Liver (tissue), 9 donors: ENCODE data around the gene GIPC2. TPM values are rescaled to one million over a fixed set of nuclear protein-coding genes. Genes with fewer than 3 reads are reported as not detected.

Experiments
- DNase-seq: peaks from one replicate; pipeline ENCODE4 v3.0.0-alpha.2; 2017; ENCODE audit warnings: low spot score
- H3K27ac ChIP-seq, 2 donors: one replicate each; pipeline ENCODE4 v1.7.0; 2013; ENCODE audit warnings: inconsistent platforms in 2 of 2, low read length in 2 of 2, control low read depth in 1 of 2, low read depth in 1 of 2, mild to moderate bottlenecking in 1 of 2
- H3K27me3 ChIP-seq, 4 donors: one replicate each; pipeline versions ENCODE4 v1.6.1 to v1.7.0; 2013; ENCODE audit warnings: low read length in 3 of 4, inconsistent platforms in 1 of 4, mild to moderate bottlenecking in 1 of 4, moderate library complexity in 1 of 4; ENCODE audit not compliant: control insufficient read depth in 4 of 4, insufficient read depth in 4 of 4
- H3K36me3 ChIP-seq, 4 donors: one replicate each; pipeline versions ENCODE4 v1.6.1 to v1.7.0; 2013; ENCODE audit warnings: low read length in 3 of 4, mild to moderate bottlenecking in 3 of 4, low read depth in 1 of 4, moderate library complexity in 1 of 4; ENCODE audit not compliant: control insufficient read depth in 4 of 4, insufficient read depth in 3 of 4
- H3K4me1 ChIP-seq, 4 donors: one replicate each; pipeline versions ENCODE4 v1.6.1 to v1.7.0; 2013; ENCODE audit warnings: low read length in 3 of 4, mild to moderate bottlenecking in 3 of 4, moderate library complexity in 1 of 4; ENCODE audit not compliant: control insufficient read depth in 4 of 4, insufficient read depth in 4 of 4
- H3K4me3 ChIP-seq, 3 donors: one replicate each; pipeline versions ENCODE4 v1.6.1 to v1.7.0; 2013; ENCODE audit warnings: low read length in 3 of 3, control low read depth in 1 of 3, low read depth in 1 of 3, mild to moderate bottlenecking in 1 of 3
- H3K9ac ChIP-seq, 2 donors: one replicate each; pipeline ENCODE4 v1.7.0; 2013; ENCODE audit warnings: low read length in 2 of 2, mild to moderate bottlenecking in 2 of 2, moderate library complexity in 2 of 2, control low read depth in 1 of 2, low read depth in 1 of 2
- H3K9me3 ChIP-seq, 4 donors: one replicate each; pipeline versions ENCODE4 v1.6.1 to v1.7.0; 2013; ENCODE audit warnings: low read length in 3 of 4; ENCODE audit not compliant: control insufficient read depth in 4 of 4
- CTCF ChIP-seq: fragments of 150-350 bp; IDR thresholded peaks from 2 replicates; pipeline ENCODE4 v1.5.1; 2017; ENCODE audit warnings: improper control_type of control experiment, low read depth, low read length; ENCODE audit not compliant: missing input control
- EGR1 ChIP-seq, 2 donors: IDR thresholded peaks; 2 replicates each; pipeline ENCODE4 v1.6.1; 2016 to 2018; ENCODE audit warnings: antibody characterized with exemption in 2 of 2, low read depth in 2 of 2
- FOXA1 ChIP-seq: IDR thresholded peaks from 2 replicates; pipeline ENCODE4 v1.6.1; 2016; ENCODE audit warnings: antibody characterized with exemption
- GABPA ChIP-seq, 2 donors: IDR thresholded peaks in 1 of 2; conservative IDR thresholded peaks in 1 of 2; 2 replicates each; pipeline ENCODE4 v1.6.1; 2016; ENCODE audit warnings: antibody characterized with exemption in 2 of 2, mild to moderate bottlenecking in 1 of 2, moderate library complexity in 1 of 2
- HNF4G ChIP-seq: IDR thresholded peaks from 2 replicates; pipeline ENCODE4 v1.6.1; 2016; ENCODE audit warnings: antibody characterized with exemption
- JUND ChIP-seq, 2 donors: IDR thresholded peaks; 2 replicates each; pipeline ENCODE4 v1.6.1; 2016; ENCODE audit warnings: antibody characterized with exemption in 2 of 2
- REST ChIP-seq: IDR thresholded peaks from 2 replicates; pipeline ENCODE4 v1.6.1; 2016; ENCODE audit warnings: antibody characterized with exemption, mild to moderate bottlenecking
- RXRA ChIP-seq, 2 donors: IDR thresholded peaks; 2 replicates each; pipeline ENCODE4 v1.6.1; 2017 to 2018; ENCODE audit warnings: antibody characterized with exemption in 2 of 2, mild to moderate bottlenecking in 1 of 2
- SP1 ChIP-seq: IDR thresholded peaks from 2 replicates; pipeline ENCODE4 v1.6.1; 2018; ENCODE audit warnings: antibody characterized with exemption, mild to moderate bottlenecking
- TAF1 ChIP-seq: conservative IDR thresholded peaks from 2 replicates; pipeline ENCODE4 v1.6.1; 2016; ENCODE audit warnings: antibody characterized with exemption, mild to moderate bottlenecking
- YY1 ChIP-seq: IDR thresholded peaks from 2 replicates; pipeline ENCODE4 v1.6.1; 2016; ENCODE audit warnings: antibody characterized with exemption, mild to moderate bottlenecking
- ZBTB33 ChIP-seq: IDR thresholded peaks from 2 replicates; pipeline ENCODE4 v1.6.1; 2016; ENCODE audit warnings: antibody characterized with exemption
- WGBS: extraction: QIAGEN DNeasy Blood & Tissue Kit; methylation state at CpG from one replicate; pipeline ENCODE4 v1.1.7; 2013; 5-methylcytosine and 5-hydroxymethylcytosine counted together
- polyA plus RNA-seq, 2 donors: library from polyadenylated mRNA; stranded (reverse) in 1 of 2; unstranded in 1 of 2; fragments of 200-250 nt in 1 of 2; fragments of >200 nt in 1 of 2; fragmentation: Nextera tagmentation in 1 of 2; extraction: Ambion mirVana in 1 of 2; gene quantifications; one replicate each; pipeline versions ENCODE4 v1.2.1 to v1.2.3, GENCODE V29; 2013 to 2015
- total RNA-seq, 2 donors: library from RNA; depleted of rRNA; stranded (reverse); fragments of >200 nt; gene quantifications; one replicate each; pipeline ENCODE4 v1.2.3, GENCODE V29; 2014
- donor health status: healthy.
- donor health status: healthy.
- donor health status: healthy.
- donor health status: healthy.
- donor health status: healthy.

GIPC2 gene
- total and polyA plus RNA-seq, 4 donors: 3.7 to 10.9 (median 6.4) TPM

- H3K36me3 ChIP-seq: no peaks in the 10 kb centered on the region
- DNase-seq: no peak
- H3K4me3 ChIP-seq: no peak overlapping the region
- no peak overlapping the region for H3K9ac ChIP-seq
- no peak overlapping the region for H3K27ac ChIP-seq
- TF ChIP-seq EGR1 (IDR thresholded peaks at IDR 0.05; ENCODE audit: low read depth in 2 of 2): no peak
- TF ChIP-seq RXRA (IDR thresholded peaks at IDR 0.05): no peak
- TF ChIP-seq FOXA1: no peak
- no peak for TF ChIP-seq CTCF
- TF ChIP-seq HNF4G: no peak
- no peak for TF ChIP-seq ZBTB33
- no peak for TF ChIP-seq SP1
- TF ChIP-seq JUND (IDR thresholded peaks at IDR 0.05): no peak
- TF ChIP-seq GABPA (IDR thresholded peaks at IDR 0.05 in 1 of 2, conservative IDR thresholded peaks at IDR 0.05 in 1 of 2): no peak
- H3K9me3 ChIP-seq: no peaks in the 10 kb centered on the region
- peaks cover 3 to 20% (median 9%) of the 10 kb centered on the region in 4 donors for H3K4me1 ChIP-seq
- 84% methylated on average over 1 of the region's 1 CpG for WGBS
- no peaks in the 10 kb centered on the region for H3K27me3 ChIP-seq
These were observed 90.9 kb downstream of the GIPC2 start for GRCh38 chr1:78136680-78137079.

GRCh38 chr1:78141531-78142231, 95.9 kb downstream of the GIPC2 start:
- H3K36me3 ChIP-seq: no peaks in the 10 kb centered on the region
- H3K9me3 ChIP-seq: no peaks in the 10 kb centered on the region
- no peak for DNase-seq
- H3K4me3 ChIP-seq: no peak overlapping the region
- H3K4me1 ChIP-seq: peaks cover 3 to 46% (median 21%) of the 10 kb centered on the region in 4 donors
- no peaks in the 10 kb centered on the region for H3K27me3 ChIP-seq
- no peak overlapping the region for H3K9ac ChIP-seq
- WGBS: 85% methylated on average over 3 of the region's 3 CpGs
- peak overlapping the region; percentile 1 to 25 for H3K27ac ChIP-seq
- no peak for TF ChIP-seq HNF4G
- TF ChIP-seq TAF1: no peak
- no peak for TF ChIP-seq REST
- no peak for TF ChIP-seq EGR1 (IDR thresholded peaks at IDR 0.05; ENCODE audit: low read depth in 2 of 2)
- no peak for TF ChIP-seq SP1
- TF ChIP-seq CTCF: no peak
- no peak for TF ChIP-seq RXRA (IDR thresholded peaks at IDR 0.05)
- no peak for TF ChIP-seq JUND (IDR thresholded peaks at IDR 0.05)
- TF ChIP-seq ZBTB33: no peak
- no peak for TF ChIP-seq YY1
